Keratinocyte (primary cell): ENCODE results near the gene PTPRD. TPM values are rescaled to one million over a fixed set of nuclear protein-coding genes. Genes with fewer than 3 reads are reported as not detected.

Source experiments
- DNase-seq: peaks from one replicate; pipeline ENCODE4 v3.0.0-alpha.2; 2011; ENCODE audit warnings: low read depth, missing footprints, low spot score
- FAIRE-seq: peaks from 2 replicates; lab custom pipeline; 2011; peaks lifted over from hg19 to GRCh38; lab: Jason Lieb, UNC
- H2AFZ ChIP-seq: 2 replicates; pipeline ENCODE4 v1.6.0; 2012; ENCODE audit warnings: low read length, control low read depth, inconsistent platforms; ENCODE audit not compliant: control insufficient read depth
- H3K27ac ChIP-seq: 2 replicates; pipeline ENCODE4 v1.5.1; 2011; ENCODE audit warnings: low read length; ENCODE audit not compliant: control insufficient read depth, insufficient read depth
- H3K27me3 ChIP-seq: 3 replicates; pipeline ENCODE4 v1.6.0; 2011; ENCODE audit warnings: low read length; ENCODE audit not compliant: control insufficient read depth, insufficient read depth; ENCODE audit errors: extremely low read depth
- H3K36me3 ChIP-seq, 2 experiments: 2 replicates in 1 of 2; 3 replicates in 1 of 2; pipeline ENCODE4 v1.5.1; 2011; ENCODE audit warnings: low read length in 2 of 2, mild to moderate bottlenecking in 1 of 2; ENCODE audit not compliant: control insufficient read depth in 2 of 2, insufficient read depth in 2 of 2; ENCODE audit errors: extremely low read depth in 1 of 2
- H3K4me1 ChIP-seq: 3 replicates; pipeline ENCODE4 v1.5.1; 2011; ENCODE audit warnings: low read length; ENCODE audit not compliant: control insufficient read depth, insufficient read depth; ENCODE audit errors: extremely low read depth
- H3K4me2 ChIP-seq: 3 replicates; pipeline ENCODE4 v1.6.0; 2011; ENCODE audit warnings: low read depth, low read length; ENCODE audit not compliant: control insufficient read depth, insufficient read depth; ENCODE audit errors: extremely low read depth
- H3K4me3 ChIP-seq, 3 experiments: fragments of 200-600 bp in 1 of 3; sonication (generic) in 1 of 3; 2 replicates in 2 of 3; 3 replicates in 1 of 3; pipeline ENCODE4 v1.5.1; 2011 to 2016; ENCODE audit warnings: low read length in 3 of 3, mild to moderate bottlenecking in 3 of 3, control low read depth in 2 of 3, inconsistent platforms in 1 of 3, low read depth in 1 of 3, mixed read lengths in 1 of 3, mixed run types in 1 of 3, moderate library complexity in 1 of 3; ENCODE audit not compliant: control insufficient read depth in 2 of 3, insufficient read depth in 2 of 3; ENCODE audit errors: extremely low read depth in 1 of 3
- H3K79me2 ChIP-seq: 2 replicates; pipeline ENCODE4 v1.6.0; 2012; ENCODE audit warnings: low read length; ENCODE audit not compliant: control insufficient read depth, insufficient read depth
- H3K9ac ChIP-seq: 3 replicates; pipeline ENCODE4 v1.6.0; 2011; ENCODE audit warnings: low read length; ENCODE audit not compliant: control insufficient read depth, insufficient read depth; ENCODE audit errors: extremely low read depth
- H3K9me1 ChIP-seq: 3 replicates; pipeline ENCODE4 v1.6.0; 2011; ENCODE audit warnings: low read length; ENCODE audit not compliant: control insufficient read depth, insufficient read depth; ENCODE audit errors: extremely low read depth
- H3K9me3 ChIP-seq: 2 replicates; pipeline ENCODE4 v1.5.1; 2012; ENCODE audit warnings: low read depth, low read length; ENCODE audit not compliant: control insufficient read depth
- H4K20me1 ChIP-seq: 3 replicates; pipeline ENCODE4 v1.6.0; 2011; ENCODE audit warnings: low read length; ENCODE audit not compliant: control insufficient read depth, insufficient read depth; ENCODE audit errors: extremely low read depth
- EZH2 ChIP-seq: IDR thresholded peaks from one replicate; pipeline ENCODE4 v1.6.1; 2012; ENCODE audit warnings: inconsistent platforms, mild to moderate bottlenecking, low read length, moderate library complexity
- dilution Hi-C: fragments of 300-500 bp; cut with MboI; formaldehyde crosslinking; loops from one replicate; pipeline ENCODE4 v1.7.0; 2020; ENCODE audit warnings: low sequenced_read_pairs; ENCODE audit not compliant: extremely low pct_ligation_motif_present
- polyA plus RNA-seq, 5 experiments: library from polyadenylated mRNA; depleted of rRNA in 3 of 5; stranded (reverse) in 3 of 5; stranded (forward) in 1 of 5; unstranded in 1 of 5; fragments of >200 nt; gene quantifications; 1 replicate in 1 of 5; 2 replicates in 3 of 5; 3 replicates in 1 of 5; pipeline versions ENCODE4 v1.2.1 to v1.2.3, GENCODE V29; 2011 to 2012; ENCODE audit warnings: missing spikeins in 2 of 5, low read depth in 1 of 5, low replicate concordance in 1 of 5
- TF ChIP-seq, protein P1 (sequence below), 3 experiments: IDR thresholded peaks in 1 of 3; conservative IDR thresholded peaks in 1 of 3; optimal IDR thresholded peaks in 1 of 3; 2 replicates in 2 of 3; 3 replicates in 1 of 3; pipeline versions ENCODE3 to v1.5.1; 2011; ENCODE audit warnings: low read length in 3 of 3, mild to moderate bottlenecking in 3 of 3, moderate library complexity in 2 of 3, control low read depth in 1 of 3, inconsistent platforms in 1 of 3; ENCODE audit not compliant: insufficient read depth in 2 of 3; ENCODE audit errors: extremely low read depth in 1 of 3

Gene PTPRD
- polyA plus RNA-seq, 1 donor (not counting 4 experiments of a cell fraction or from before 2014, with no cell fraction given) = 0.10 TPM

DNA sequence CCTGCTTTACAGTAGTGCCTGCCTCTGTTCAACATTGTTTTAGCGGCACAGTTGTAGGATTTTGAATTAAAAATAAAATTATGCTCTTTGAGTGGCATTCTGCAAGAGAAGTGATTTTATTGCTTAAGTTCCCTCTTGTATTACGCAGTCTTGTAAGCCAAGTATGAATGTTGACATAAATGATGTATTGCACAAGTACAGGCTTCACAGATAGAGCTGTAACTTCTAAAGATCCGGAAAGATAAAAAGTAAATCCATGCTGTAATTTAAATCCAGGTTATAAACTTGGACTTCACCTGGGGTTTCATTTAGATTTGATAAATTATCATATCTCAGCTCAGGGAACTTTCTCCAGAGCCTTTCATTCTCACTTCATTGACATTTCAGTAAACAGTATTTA is 1114.7 kb downstream of the PTPRD start:
- DNase-seq (no peak), FAIRE-seq (no peak)
- Histone ChIP-seq H3K9me1 (no peaks in the 10 kb centered on the region), H3K9ac (no peak overlapping the region), H3K4me3 (no peak overlapping the region), H3K79me2 (no peaks in the 10 kb centered on the region), H3K4me1 (no peaks in the 10 kb centered on the region), H3K27me3 (no peaks in the 10 kb centered on the region), H3K36me3 (no peaks in the 10 kb centered on the region), H4K20me1 (no peaks in the 10 kb centered on the region), H3K9me3 (peaks cover 4% of the 10 kb centered on the region), H2AFZ (no peak overlapping the region), H3K4me2 (no peak overlapping the region), H3K27ac (no peak overlapping the region)
- no peak for TF ChIP-seq EZH2
- TF ChIP-seq, protein P1, sequence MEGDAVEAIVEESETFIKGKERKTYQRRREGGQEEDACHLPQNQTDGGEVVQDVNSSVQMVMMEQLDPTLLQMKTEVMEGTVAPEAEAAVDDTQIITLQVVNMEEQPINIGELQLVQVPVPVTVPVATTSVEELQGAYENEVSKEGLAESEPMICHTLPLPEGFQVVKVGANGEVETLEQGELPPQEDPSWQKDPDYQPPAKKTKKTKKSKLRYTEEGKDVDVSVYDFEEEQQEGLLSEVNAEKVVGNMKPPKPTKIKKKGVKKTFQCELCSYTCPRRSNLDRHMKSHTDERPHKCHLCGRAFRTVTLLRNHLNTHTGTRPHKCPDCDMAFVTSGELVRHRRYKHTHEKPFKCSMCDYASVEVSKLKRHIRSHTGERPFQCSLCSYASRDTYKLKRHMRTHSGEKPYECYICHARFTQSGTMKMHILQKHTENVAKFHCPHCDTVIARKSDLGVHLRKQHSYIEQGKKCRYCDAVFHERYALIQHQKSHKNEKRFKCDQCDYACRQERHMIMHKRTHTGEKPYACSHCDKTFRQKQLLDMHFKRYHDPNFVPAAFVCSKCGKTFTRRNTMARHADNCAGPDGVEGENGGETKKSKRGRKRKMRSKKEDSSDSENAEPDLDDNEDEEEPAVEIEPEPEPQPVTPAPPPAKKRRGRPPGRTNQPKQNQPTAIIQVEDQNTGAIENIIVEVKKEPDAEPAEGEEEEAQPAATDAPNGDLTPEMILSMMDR (optimal IDR thresholded peaks at IDR 0.05 in 1 of 3, IDR thresholded peaks at IDR 0.05 in 1 of 3, conservative IDR thresholded peaks at IDR 0.05 in 1 of 3; ENCODE audit: extremely low read depth in 1 of 3, insufficient read depth in 2 of 3, low read length in 3 of 3) = no peak
- dilution Hi-C loops = no loop called here

- Histone ChIP-seq H4K20me1 (no peaks in the 10 kb centered on the region), H3K27me3 (no peaks in the 10 kb centered on the region), H2AFZ (no peak overlapping the region), H3K4me2 (no peak overlapping the region), H3K9ac (no peak overlapping the region), H3K4me1 (no peaks in the 10 kb centered on the region), H3K4me3 (no peak overlapping the region), H3K36me3 (no peaks in the 10 kb centered on the region), H3K9me3 (peaks cover 4% of the 10 kb centered on the region), H3K27ac (no peak overlapping the region), H3K79me2 (no peaks in the 10 kb centered on the region), H3K9me1 (no peaks in the 10 kb centered on the region)
- dilution Hi-C loops = no loop called here
- FAIRE-seq (no peak), DNase-seq (no peak)
- TF ChIP-seq, protein P1 (optimal IDR thresholded peaks at IDR 0.05 in 1 of 3, IDR thresholded peaks at IDR 0.05 in 1 of 3, conservative IDR thresholded peaks at IDR 0.05 in 1 of 3; ENCODE audit: extremely low read depth in 1 of 3, insufficient read depth in 2 of 3, low read length in 3 of 3) = no peak
- TF ChIP-seq EZH2 = no peak
Measured at GRCh38 chr9:9494336-9494735, 1118.5 kb downstream of the PTPRD start.
